OCI-LY1 (cell line): ENCODE results near the gene DCDC2B.

Source experiments
- CTCF ChIP-seq: fragments of 200-600 bp; sonication (generic), shearing (Covaris generic); IDR thresholded peaks from 2 replicates; pipeline ENCODE4 v1.5.1; 2017; ENCODE audit warnings: mild to moderate bottlenecking, antibody characterized with exemption, low read length, moderate library complexity, mixed read lengths
- EZH2 ChIP-seq: fragments of 200-600 bp; sonication (generic), shearing (Covaris generic); IDR thresholded peaks from 2 replicates; pipeline ENCODE4 v1.8.0; 2017; ENCODE audit warnings: borderline replicate concordance, mixed run types, mild to moderate bottlenecking, antibody characterized with exemption, low read length, moderate library complexity, mixed read lengths

GRCh38 chr1:32179193-32179442, 29.8 kb upstream of the DCDC2B start:
- TF ChIP-seq CTCF (no peak), EZH2 (no peak)
